GM12878 (cell line): ENCODE measurements around the gene NPAS2. TPM values are rescaled to one million over a fixed set of nuclear protein-coding genes. Genes with fewer than 3 reads are reported as not detected.

Source experiments
- ATAC-seq: fragments of 200-7000 bp; cut with Tn5 transposase; 3 replicates; pipeline ENCODE4 v1.9.1; 2020; ENCODE audit warnings: mild to moderate bottlenecking, moderate library complexity
- BruUV-seq: library from RNA; stranded (reverse); fragments of 400-500 nt; replicated peaks from 2 replicates; lab custom pipeline; 2021; lab: Mats Ljungman, UMichigan
- CTCF ChIA-PET: fragments of 300-600 bp; sonication (Branson Sonifier 250); formaldehyde crosslinking; extraction: SDS; loops from one replicate; lab custom pipeline; 2021; ENCODE audit warnings: inconsistent platforms; lab: Yijun Ruan, JAX
- POLR2A ChIA-PET: fragments of 350-600 bp; formaldehyde crosslinking; extraction: SDS; loops from one replicate; lab custom pipeline; 2021; ENCODE audit warnings: inconsistent platforms; lab: Charles Lee
- RAD21 ChIA-PET: fragments of 300-600 bp; sonication (Branson Sonifier 250); formaldehyde crosslinking; loops from one replicate; lab custom pipeline; 2023; ENCODE audit warnings: antibody characterized with exemption; ENCODE audit not compliant: unreplicated experiment; lab: Charles Lee
- SMC1A ChIA-PET: fragments of 300-600 bp; sonication (Branson Sonifier 250); formaldehyde crosslinking; loops from one replicate; lab custom pipeline; 2023; ENCODE audit not compliant: unreplicated experiment, uncharacterized antibody; lab: Charles Lee
- DNase-seq: peaks from one replicate; pipeline ENCODE4 v3.0.0-alpha.2; 2011; ENCODE audit warnings: low read depth, low spot score
- FAIRE-seq: peaks from 3 replicates; lab custom pipeline; 2011; peaks lifted over from hg19 to GRCh38; lab: Jason Lieb, UNC
- H2AFZ ChIP-seq: 2 replicates; pipeline ENCODE4 v1.6.0; 2011; ENCODE audit warnings: low read depth, low read length, control low read depth; ENCODE audit not compliant: control insufficient read depth
- H3K27ac ChIP-seq: 2 replicates; pipeline ENCODE4 v1.5.1; 2011; ENCODE audit warnings: control low read depth; ENCODE audit not compliant: control insufficient read depth, insufficient read depth
- H3K27me3 ChIP-seq, 2 experiments: replicated peaks in 1 of 2; 2 replicates each; pipeline versions ENCODE4 v1.6.0 to v1.6.1; 2011; ENCODE audit warnings: low read length in 1 of 2; ENCODE audit not compliant: control insufficient read depth in 2 of 2, insufficient read depth in 2 of 2
- H3K36me3 ChIP-seq, 2 experiments: 2 replicates each; pipeline ENCODE4 v1.5.1; 2011; ENCODE audit warnings: low read length in 1 of 2; ENCODE audit not compliant: control insufficient read depth in 2 of 2, insufficient read depth in 2 of 2
- H3K4me1 ChIP-seq: 2 replicates; pipeline ENCODE4 v1.6.1; 2011; ENCODE audit warnings: mild to moderate bottlenecking, low read length, moderate library complexity, mixed read lengths; ENCODE audit not compliant: control insufficient read depth, insufficient read depth
- H3K4me2 ChIP-seq: 2 replicates; pipeline ENCODE4 v1.6.0; 2011; ENCODE audit warnings: control low read depth; ENCODE audit not compliant: control insufficient read depth, insufficient read depth
- H3K4me3 ChIP-seq: fragments of 200-600 bp; sonication (generic); 2 replicates; pipeline ENCODE4 v1.5.1; 2016
- H3K79me2 ChIP-seq: 2 replicates; pipeline ENCODE4 v1.6.0; 2011; ENCODE audit warnings: low read length; ENCODE audit not compliant: control insufficient read depth, insufficient read depth
- H3K9ac ChIP-seq: 2 replicates; pipeline ENCODE4 v1.8.0; 2011; ENCODE audit warnings: low read length, control low read depth, mixed read lengths; ENCODE audit not compliant: control insufficient read depth, insufficient read depth
- H3K9me3 ChIP-seq: replicated peaks from 3 replicates; pipeline ENCODE4 v1.5.1; 2011; ENCODE audit warnings: mild to moderate bottlenecking, low read length; ENCODE audit not compliant: control insufficient read depth, insufficient read depth
- H4K20me1 ChIP-seq: 2 replicates; pipeline ENCODE4 v1.6.0; 2011; ENCODE audit not compliant: control insufficient read depth, insufficient read depth
- BCL11A ChIP-seq: IDR thresholded peaks from 2 replicates; pipeline ENCODE4 v1.6.1; 2011; ENCODE audit warnings: low read depth, low read length
- BHLHE40 ChIP-seq, 2 experiments: fragments of 450-650 bp in 1 of 2; IDR thresholded peaks; 2 replicates each; pipeline ENCODE4 v1.6.1; 2011 to 2017; ENCODE audit warnings: low read depth in 2 of 2, borderline replicate concordance in 1 of 2, improper control_type of control experiment in 1 of 2, low read length in 1 of 2, mild to moderate bottlenecking in 1 of 2
- EP300 ChIP-seq, 2 experiments: fragments of 150-350 bp in 1 of 2; IDR thresholded peaks; 2 replicates each; pipeline ENCODE4 v1.6.1; 2011 to 2012; ENCODE audit warnings: low read depth in 2 of 2, low read length in 2 of 2, borderline replicate concordance in 1 of 2, improper control_type of control experiment in 1 of 2, inconsistent platforms in 1 of 2; ENCODE audit not compliant: control insufficient read depth in 1 of 2
- IKZF2 ChIP-seq, 2 experiments: fragments of 450-650 bp; IDR thresholded peaks; 2 replicates each; pipeline ENCODE4 v1.6.1; 2017; ENCODE audit warnings: mild to moderate bottlenecking in 2 of 2, moderate library complexity in 2 of 2
- IRF4 ChIP-seq: IDR thresholded peaks from 2 replicates; pipeline ENCODE4 v1.6.1; 2011; ENCODE audit warnings: low read depth, low read length
- PAX5 ChIP-seq: IDR thresholded peaks from 2 replicates; pipeline ENCODE4 v1.6.1; 2011; ENCODE audit warnings: low read depth, low read length, borderline replicate concordance
- POLR2A ChIP-seq: IDR thresholded peaks from 2 replicates; pipeline ENCODE4 v1.6.1; 2011; ENCODE audit warnings: low read depth, mild to moderate bottlenecking, low read length
- SP1 ChIP-seq: IDR thresholded peaks from one replicate; pipeline ENCODE4 v1.6.1; 2011; ENCODE audit warnings: low read depth, low read length
- STAT1 ChIP-seq: fragments of 450-650 bp; conservative IDR thresholded peaks from 2 replicates; pipeline ENCODE4 v1.6.1; 2014; ENCODE audit warnings: antibody characterized with exemption, mild to moderate bottlenecking
- ZNF274 ChIP-seq: IDR thresholded peaks from one replicate; pipeline ENCODE4 v1.8.0; 2011; ENCODE audit not compliant: insufficient read length, insufficient read depth
- WGBS: methylation state at CpG from one replicate; pipeline ENCODE4 v1.1.6; 2016; ENCODE audit warnings: low lambda C conversion rate; ENCODE audit not compliant: insufficient replicate concordance, insufficient coverage; ENCODE audit errors: missing lambda C conversion rate; 5-methylcytosine and 5-hydroxymethylcytosine counted together
- in situ Hi-C: fragments of 300-500 bp; cut with MboI; formaldehyde crosslinking; loops from 9 replicates; pipeline ENCODE4 v1.14.3; 2018; ENCODE audit warnings: mixed read lengths
- intact Hi-C: fragments of 100-400 bp; cut with micrococcal nuclease; formaldehyde crosslinking; loops from one replicate; pipeline ENCODE4 v1.14.2; 2022; ENCODE audit not compliant: unreplicated experiment
- polyA plus RNA-seq, 11 experiments: library from polyadenylated mRNA; depleted of rRNA in 4 of 11; unstranded in 6 of 11; stranded (reverse) in 5 of 11; fragments of >200 nt; fragmentation: Nextera tagmentation in 4 of 11; fragmentation: Illumina TruSeq in 1 of 11; extraction: Ambion mirVana in 4 of 11; extraction: Trizol in 1 of 11; gene quantifications; 1 replicate in 1 of 11; 2 replicates in 10 of 11; pipeline versions ENCODE4 v1.2.1 to v1.2.3, GENCODE V29; 2011 to 2016; ENCODE audit warnings: inconsistent platforms in 2 of 11, missing spikeins in 2 of 11, low read depth in 1 of 11
- total RNA-seq, 4 experiments: library from RNA; depleted of rRNA in 3 of 4; stranded (reverse); fragments of >200 nt in 3 of 4; fragmentation: Illumina TruSeq in 1 of 4; extraction: Trizol in 1 of 4; gene quantifications; 2 replicates each; pipeline versions ENCODE4 v1.2.1 to v1.2.3, GENCODE V29; 2013 to 2021
- TF ChIP-seq, protein P1 (sequence below): fragments of 450-650 bp; formaldehyde crosslinking; IDR thresholded peaks from 2 replicates; pipeline ENCODE4 v1.5.0; 2022; ENCODE audit warnings: mild to moderate bottlenecking, missing genetic modification characterization
- TF ChIP-seq, protein P2 (sequence below): fragments of 450-650 bp; formaldehyde crosslinking; IDR thresholded peaks from 2 replicates; pipeline ENCODE4 v1.4.0; 2022; ENCODE audit warnings: mild to moderate bottlenecking, moderate library complexity
- TF ChIP-seq, protein P3 (sequence below): fragments of 450-650 bp; IDR thresholded peaks from 2 replicates; pipeline ENCODE4 v1.6.1; 2017; ENCODE audit warnings: mild to moderate bottlenecking, low read depth, inconsistent platforms; ENCODE audit not compliant: poor library complexity, severe bottlenecking

NPAS2 gene
- total and polyA plus RNA-seq, 10 of the 15 experiments (the other 5 are each of a cell fraction or from before 2014, with no cell fraction given) = 0.08 TPM; not detected in 9

DNA sequence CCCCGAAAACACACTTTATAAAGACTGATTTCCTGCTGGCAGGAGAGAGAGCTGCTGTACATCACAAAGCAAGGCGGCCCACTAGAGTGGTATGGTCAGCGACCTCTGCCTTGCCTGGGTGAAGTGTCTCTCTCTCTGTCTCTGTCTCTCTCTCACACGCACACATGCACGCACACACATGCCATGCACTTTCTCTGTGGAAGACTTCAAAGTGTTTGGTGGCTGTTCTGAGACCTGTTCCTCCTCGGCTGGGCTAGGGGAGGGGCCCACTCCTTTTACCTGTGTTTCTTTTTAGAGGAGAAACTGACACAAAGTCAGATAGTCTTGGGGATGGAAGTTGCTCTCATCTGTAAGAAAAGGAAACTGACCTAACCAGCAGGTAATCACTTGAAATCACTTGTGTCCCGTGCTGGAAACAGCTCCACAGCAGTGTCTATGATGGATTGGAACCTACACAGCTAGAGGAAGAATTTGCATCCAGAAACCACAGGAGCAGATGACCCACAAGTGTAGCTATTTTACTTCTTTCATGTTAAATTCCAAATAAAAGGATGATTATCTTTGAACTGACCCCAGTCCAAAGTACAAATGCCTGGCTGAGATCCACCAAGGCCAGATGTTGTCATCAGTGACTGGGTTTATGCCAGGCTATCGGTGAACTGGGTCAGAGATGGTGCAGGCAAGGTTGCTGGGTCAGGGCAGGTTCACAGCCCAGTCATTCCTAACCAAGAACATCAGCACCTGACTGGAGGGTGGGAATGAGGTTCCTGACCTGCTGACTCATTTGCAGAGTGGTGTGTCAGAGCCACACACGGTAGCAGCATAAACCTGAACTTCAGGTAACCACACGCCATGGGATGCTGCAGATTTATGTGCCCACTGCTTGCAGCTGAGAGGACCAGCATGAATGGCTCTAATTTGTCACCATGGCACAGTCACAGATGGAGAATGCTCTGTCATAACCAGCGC lies 63.0 kb downstream of the NPAS2 start:
- CTCF ChIA-PET = no interaction called here
- SMC1A ChIA-PET = no interaction called here
- DNase-seq = no peak
- Histone ChIP-seq H3K27ac (no peak overlapping the region), H3K9me3 (no peaks in the 10 kb centered on the region), H3K36me3 (no peaks in the 10 kb centered on the region), H2AFZ (no peak overlapping the region), H3K4me2 (no peak overlapping the region), H3K4me1 (peaks cover 3% of the 10 kb centered on the region; the same call in 1 of the 2 replicates), H3K9ac (no peak overlapping the region), H3K79me2 (no peaks in the 10 kb centered on the region), H3K4me3 (no peak overlapping the region), H4K20me1 (no peaks in the 10 kb centered on the region), H3K27me3 (no peaks in the 10 kb centered on the region; a peak in 2 of 4 replicates)
- RAD21 ChIA-PET = no interaction called here
- ATAC-seq = peak; percentile 71
- POLR2A ChIA-PET = no interaction called here
- WGBS = 44% methylated on average over 11 of the region's 11 CpGs
- intact Hi-C loops (no loop called here), in situ Hi-C loops (no loop called here)
- no TSS peak for BruUV-seq
- peak; percentile 47 for FAIRE-seq
- 0 out of 4 replicates have a peak, but pooled peaks of 1 of the 2 experiments have one; percentile 35 for TF ChIP-seq EP300 (IDR thresholded peaks at IDR 0.05; ENCODE audit: borderline replicate concordance in 1 of 2, control insufficient read depth in 1 of 2, low read depth in 2 of 2, low read length in 2 of 2)
- TF ChIP-seq, protein P1, sequence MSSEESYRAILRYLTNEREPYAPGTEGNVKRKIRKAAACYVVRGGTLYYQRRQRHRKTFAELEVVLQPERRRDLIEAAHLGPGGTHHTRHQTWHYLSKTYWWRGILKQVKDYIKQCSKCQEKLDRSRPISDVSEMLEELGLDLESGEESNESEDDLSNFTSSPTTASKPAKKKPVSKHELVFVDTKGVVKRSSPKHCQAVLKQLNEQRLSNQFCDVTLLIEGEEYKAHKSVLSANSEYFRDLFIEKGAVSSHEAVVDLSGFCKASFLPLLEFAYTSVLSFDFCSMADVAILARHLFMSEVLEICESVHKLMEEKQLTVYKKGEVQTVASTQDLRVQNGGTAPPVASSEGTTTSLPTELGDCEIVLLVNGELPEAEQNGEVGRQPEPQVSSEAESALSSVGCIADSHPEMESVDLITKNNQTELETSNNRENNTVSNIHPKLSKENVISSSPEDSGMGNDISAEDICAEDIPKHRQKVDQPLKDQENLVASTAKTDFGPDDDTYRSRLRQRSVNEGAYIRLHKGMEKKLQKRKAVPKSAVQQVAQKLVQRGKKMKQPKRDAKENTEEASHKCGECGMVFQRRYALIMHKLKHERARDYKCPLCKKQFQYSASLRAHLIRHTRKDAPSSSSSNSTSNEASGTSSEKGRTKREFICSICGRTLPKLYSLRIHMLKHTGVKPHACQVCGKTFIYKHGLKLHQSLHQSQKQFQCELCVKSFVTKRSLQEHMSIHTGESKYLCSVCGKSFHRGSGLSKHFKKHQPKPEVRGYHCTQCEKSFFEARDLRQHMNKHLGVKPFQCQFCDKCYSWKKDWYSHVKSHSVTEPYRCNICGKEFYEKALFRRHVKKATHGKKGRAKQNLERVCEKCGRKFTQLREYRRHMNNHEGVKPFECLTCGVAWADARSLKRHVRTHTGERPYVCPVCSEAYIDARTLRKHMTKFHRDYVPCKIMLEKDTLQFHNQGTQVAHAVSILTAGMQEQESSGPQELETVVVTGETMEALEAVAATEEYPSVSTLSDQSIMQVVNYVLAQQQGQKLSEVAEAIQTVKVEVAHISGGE = no peak
- TF ChIP-seq, protein P2, sequence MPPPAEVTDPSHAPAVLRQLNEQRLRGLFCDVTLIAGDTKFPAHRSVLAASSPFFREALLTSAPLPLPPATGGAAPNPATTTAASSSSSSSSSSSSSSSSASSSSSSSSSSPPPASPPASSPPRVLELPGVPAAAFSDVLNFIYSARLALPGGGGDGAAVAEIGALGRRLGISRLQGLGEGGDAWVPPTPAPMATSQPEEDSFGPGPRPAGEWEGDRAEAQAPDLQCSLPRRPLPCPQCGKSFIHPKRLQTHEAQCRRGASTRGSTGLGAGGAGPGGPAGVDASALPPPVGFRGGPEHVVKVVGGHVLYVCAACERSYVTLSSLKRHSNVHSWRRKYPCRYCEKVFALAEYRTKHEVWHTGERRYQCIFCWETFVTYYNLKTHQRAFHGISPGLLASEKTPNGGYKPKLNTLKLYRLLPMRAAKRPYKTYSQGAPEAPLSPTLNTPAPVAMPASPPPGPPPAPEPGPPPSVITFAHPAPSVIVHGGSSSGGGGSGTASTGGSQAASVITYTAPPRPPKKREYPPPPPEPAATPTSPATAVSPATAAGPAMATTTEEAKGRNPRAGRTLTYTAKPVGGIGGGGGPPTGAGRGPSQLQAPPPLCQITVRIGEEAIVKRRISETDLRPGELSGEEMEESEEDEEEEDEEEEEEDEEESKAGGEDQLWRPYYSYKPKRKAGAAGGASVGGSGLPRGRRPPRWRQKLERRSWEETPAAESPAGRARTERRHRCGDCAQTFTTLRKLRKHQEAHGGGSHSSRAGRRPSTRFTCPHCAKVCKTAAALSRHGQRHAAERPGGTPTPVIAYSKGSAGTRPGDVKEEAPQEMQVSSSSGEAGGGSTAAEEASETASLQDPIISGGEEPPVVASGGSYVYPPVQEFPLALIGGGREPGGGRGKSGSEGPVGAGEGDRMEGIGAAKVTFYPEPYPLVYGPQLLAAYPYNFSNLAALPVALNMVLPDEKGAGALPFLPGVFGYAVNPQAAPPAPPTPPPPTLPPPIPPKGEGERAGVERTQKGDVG = no peak
- TF ChIP-seq, protein P3, sequence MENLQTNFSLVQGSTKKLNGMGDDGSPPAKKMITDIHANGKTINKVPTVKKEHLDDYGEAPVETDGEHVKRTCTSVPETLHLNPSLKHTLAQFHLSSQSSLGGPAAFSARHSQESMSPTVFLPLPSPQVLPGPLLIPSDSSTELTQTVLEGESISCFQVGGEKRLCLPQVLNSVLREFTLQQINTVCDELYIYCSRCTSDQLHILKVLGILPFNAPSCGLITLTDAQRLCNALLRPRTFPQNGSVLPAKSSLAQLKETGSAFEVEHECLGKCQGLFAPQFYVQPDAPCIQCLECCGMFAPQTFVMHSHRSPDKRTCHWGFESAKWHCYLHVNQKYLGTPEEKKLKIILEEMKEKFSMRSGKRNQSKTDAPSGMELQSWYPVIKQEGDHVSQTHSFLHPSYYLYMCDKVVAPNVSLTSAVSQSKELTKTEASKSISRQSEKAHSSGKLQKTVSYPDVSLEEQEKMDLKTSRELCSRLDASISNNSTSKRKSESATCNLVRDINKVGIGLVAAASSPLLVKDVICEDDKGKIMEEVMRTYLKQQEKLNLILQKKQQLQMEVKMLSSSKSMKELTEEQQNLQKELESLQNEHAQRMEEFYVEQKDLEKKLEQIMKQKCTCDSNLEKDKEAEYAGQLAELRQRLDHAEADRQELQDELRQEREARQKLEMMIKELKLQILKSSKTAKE = no peak
- peak in 1 of 2 experiments; percentile 22; a peak in 1 of 4 replicates for TF ChIP-seq BHLHE40 (IDR thresholded peaks at IDR 0.05; ENCODE audit: borderline replicate concordance in 1 of 2, low read depth in 2 of 2, low read length in 1 of 2)
- peak; percentile 32; the same call in 1 of the 2 replicates for TF ChIP-seq PAX5
- peak in 1 of 2 experiments; percentile 24; a peak in 1 of 4 replicates for TF ChIP-seq IKZF2 (IDR thresholded peaks at IDR 0.05)
- TF ChIP-seq ZNF274 = no peak
- TF ChIP-seq BCL11A = peak; percentile 57; the same call in 1 of the 2 replicates
- TF ChIP-seq SP1 = peak; percentile 31
- no peak for TF ChIP-seq STAT1
- peak; percentile 33; the same call in 1 of the 2 replicates for TF ChIP-seq IRF4
- TF ChIP-seq POLR2A = no peak
